ENCODE data around the gene VCAM1.
"Not testable (repeated sequence)": the region's sequence is repeated elsewhere in the genome, so short reads cannot be mapped to it uniquely, and the experiment has no call there.

VCAM1 gene

DNA sequence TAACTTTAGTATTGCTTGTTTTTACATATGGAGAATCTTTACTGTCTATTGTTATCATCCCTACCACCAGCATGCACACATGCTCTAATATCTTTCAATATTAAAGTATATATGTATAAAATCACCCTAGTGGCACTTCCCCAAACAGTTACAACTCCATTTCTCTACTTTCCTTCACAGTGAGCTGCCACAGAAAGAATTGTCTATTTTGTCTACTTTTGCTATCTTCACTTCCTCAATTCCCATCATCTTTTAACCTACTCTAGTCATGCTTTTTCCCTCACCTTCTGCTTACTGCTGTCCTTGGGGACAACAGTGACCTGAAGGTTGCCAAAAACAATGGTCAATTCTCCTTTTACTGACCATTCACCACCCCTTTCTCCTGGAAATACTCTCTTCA lies 59.2 kb downstream of the VCAM1 start:
- no peak for DNase-seq (ENCODE audit: low spot score)

DNA sequence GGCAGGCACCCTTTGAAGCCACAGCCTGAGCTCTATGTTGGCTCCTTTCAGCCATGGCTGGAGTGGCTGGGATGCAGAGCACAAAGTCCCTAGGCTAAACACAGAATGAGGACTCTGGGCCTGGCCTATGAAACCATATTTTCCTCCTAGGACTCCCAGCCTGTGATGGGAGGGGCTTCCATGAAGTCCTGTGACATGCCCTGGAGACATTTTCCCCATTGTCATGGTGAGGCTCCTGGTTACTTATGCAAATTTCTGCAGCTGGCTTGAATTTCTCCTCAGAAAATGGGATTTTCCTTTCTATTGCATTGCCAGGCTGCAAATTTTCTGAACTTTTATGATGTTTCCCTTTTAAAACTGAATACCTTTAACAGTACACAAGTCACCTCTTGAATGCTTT lies 61.3 kb downstream of the VCAM1 start:
- DNase-seq (ENCODE audit: low spot score), result no peak

DNA sequence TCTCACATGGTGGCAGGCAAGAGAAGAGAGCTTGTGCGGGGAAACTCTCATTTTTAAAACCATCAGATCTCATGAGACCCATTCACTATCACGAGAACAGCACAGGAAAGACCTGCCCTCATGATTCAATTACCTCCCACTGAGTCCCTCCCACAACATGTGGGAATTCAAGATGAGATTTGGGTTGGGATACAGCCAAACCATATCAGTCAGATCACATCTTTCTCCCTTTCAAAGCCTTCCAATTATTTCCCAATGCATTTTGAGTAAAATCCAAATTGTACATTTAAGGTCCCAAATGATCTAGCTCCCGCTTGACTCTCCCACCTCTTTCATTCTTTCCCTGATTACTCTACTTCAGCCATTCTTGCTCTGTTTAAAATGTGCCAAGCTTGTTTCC lies 62.2 kb downstream of the VCAM1 start:
- not testable (repeated sequence) for DNase-seq (ENCODE audit: low spot score)

DNA sequence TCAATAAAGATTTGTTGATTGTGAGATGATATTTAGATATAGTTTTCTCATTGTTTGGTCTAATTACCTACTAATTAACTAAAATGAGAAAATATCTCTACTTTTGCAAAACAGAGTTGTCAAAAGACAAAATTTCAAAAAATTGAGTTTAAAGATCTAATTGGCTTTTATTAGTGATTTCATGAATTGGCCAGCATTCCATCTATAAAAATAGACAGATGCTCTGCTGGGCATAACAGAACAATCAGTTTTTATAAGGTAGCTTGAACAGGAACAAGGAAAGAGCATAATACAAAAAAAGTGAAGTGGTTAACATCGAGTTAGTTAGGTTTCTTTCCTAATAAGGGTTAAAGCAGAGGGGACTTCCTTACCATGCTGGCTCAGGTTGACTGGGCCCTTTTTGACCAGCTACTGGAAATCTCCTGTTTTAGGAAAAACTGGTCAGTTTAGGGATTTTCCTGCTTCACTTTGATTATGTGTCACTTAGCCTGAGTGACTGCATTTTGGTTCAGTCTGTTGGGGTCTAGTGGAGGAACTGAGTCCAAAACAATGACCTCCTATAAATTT lies 63.0 kb downstream of the VCAM1 start:
- no peak for DNase-seq (ENCODE audit: low spot score)

DNA sequence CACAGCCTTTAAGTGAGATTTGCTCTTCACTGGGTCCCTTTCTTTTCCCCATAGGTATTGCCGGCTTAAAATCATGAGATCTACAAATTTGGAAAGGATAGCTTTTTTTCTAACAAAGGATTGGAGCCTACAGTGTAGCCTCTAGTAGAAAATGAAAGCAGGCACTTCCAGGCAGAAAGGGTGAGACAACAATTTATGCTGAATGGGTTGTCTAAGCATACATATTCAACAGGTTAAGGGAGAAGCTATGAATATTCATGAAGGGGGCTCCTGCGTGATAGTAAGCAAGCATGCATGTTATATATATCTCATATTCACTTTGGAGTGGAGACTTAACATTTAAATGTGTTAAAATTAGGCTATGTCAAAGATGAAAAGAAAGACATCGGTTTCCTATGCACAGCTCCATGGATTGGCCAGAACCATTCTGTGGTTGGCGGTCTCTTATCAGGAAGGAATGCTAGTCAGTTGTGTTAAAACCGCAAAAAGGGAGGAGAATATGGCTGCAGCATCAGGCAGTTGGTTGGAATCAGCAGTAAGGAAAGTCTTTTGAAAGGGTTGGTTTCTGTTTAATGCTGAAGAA lies 66.0 kb downstream of the VCAM1 start:
- DNase-seq (ENCODE audit: low spot score), result no peak

DNA sequence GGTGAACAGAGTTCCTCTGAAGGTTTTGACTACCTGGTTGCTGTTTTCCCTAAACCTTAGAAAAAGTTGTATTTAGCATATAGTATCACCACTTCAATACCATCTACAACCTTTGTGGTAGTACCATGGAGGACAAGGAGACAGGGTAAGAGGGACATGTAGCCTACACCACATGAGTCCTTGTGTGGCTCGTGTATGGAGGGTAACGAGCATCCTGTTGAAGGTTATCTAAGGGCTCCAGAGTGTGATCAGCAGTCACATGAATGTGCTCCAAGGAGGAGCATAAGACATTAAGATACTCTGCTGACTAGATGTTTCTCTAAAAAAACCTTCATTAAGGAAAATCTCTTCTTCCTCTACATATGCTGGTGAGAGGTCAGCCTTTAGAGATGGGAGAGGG lies 67.3 kb downstream of the VCAM1 start:
- no peak for DNase-seq (ENCODE audit: low spot score)

Measured in NAMALWA (cell line).